NCI-H2107 treated with DMSO at 0.1 percent for 48 hours (cell line): ENCODE measurements around the gene PADI1.

Experiments used
- DNase-seq: peaks from one replicate; lab custom pipeline; 2025; ENCODE audit not compliant: unreplicated experiment; lab: John Stamatoyannopoulos, UW

The PADI1 gene

GRCh38 chr1:17270891-17271765 is 66.2 kb downstream of the PADI1 start:
- no peak for DNase-seq

DNA sequence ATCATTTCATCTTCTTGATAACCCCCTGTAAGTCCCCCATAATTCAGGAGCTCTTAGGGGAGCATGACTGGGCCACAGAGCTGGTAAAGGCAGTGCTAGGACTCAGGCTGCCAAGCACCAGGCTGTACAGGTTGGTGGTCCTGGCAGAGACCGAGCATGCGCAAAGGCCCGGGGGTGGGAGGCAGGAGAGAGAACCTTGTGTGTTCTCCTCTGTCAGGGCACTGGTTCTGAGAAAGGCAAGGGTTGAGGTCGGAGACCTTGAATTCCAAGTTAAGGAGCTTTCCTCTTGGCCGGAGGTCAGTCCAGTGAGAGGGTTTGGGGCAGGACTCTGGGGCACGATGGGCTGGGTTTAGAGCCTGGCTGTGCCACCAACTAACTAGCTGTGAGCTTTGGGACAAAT is 67.1 kb downstream of the PADI1 start:
- no peak for DNase-seq

DNA sequence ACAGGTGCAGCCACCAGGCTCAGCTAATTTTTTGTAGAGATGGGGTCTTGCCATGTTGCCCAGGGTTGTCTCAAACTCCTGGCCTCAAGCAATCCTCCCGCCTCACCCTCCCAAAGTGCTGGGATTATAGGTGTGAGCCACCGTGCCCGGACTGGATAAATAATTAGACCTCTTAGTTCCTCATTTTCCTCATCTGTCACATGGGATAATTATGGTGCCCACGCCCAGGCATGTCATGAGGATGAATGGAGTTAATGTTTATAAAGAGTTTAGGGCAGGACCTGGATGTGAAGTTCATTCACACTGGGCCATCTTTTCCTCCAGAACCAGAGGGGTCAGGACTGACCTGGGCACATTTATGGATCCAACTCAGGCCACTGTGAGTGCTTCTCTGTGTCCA is 67.7 kb downstream of the PADI1 start:
- no peak for DNase-seq

GRCh38 chr1:17273096-17273495 is 68.2 kb downstream of the PADI1 start:
- no peak for DNase-seq

- no peak for DNase-seq
These were observed 69.5 kb downstream of the PADI1 start for GRCh38 chr1:17274186-17275170.

GRCh38 chr1:17276568-17276967 is 71.6 kb downstream of the PADI1 start:
- no peak for DNase-seq

DNA sequence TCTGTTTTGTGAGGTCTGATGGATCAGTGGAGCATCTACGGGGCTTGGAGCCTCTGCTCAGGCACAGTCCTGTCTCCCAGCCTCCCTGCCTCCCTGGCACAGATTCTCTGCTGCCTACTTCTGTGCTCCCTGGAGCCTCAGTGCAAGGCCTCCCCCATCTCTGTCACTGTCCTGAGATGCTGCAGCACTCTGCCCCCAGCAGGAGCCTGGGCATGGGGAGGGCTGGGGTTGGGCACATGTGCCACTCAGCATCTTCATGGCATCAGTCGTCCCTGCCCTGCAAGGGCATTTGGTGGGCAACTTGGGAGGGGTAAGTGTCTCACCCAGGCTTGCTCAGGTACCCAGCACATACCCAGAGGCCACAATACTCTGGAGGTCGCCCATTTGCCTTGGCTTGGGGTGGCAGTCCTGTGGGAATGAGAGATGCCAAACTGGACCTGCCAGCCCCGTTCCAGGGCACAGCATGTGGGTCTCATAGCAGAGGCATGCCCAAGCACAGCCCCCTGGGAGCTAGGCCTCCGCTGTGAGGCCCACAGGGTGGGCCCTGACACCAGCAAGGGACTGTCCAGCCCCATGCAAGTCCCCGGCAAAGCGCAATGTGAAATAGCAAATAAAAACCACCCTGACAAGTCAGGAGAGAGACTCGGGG is 72.7 kb downstream of the PADI1 start:
- no peak for DNase-seq

- DNase-seq, result no peak
These were observed 74.3 kb downstream of the PADI1 start for GRCh38 chr1:17278996-17279830.

- DNase-seq, result no peak
These were observed 75.5 kb downstream of the PADI1 start for GRCh38 chr1:17280436-17280835.

GRCh38 chr1:17280894-17281293 is 76.0 kb downstream of the PADI1 start:
- no peak for DNase-seq

DNA sequence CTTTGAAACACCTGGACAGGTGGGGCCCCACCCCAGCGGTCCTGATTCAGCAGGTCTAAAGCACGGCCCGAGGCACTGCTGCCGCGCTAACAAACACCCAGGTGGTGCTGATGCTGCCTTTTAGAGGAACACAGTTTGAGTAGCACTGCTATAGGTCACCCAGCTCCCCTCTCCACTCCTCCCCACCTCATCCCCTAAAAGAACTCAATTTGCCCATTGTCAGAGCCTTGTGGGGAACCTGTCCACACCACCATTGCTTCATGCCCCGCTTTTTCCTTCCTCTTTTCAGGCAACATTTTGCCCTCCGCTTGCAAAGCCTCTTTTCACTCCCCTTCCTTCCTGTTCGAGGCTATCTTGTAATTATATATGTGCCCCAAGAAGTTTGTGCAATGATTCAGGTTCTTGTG is 76.8 kb downstream of the PADI1 start:
- DNase-seq, result no peak

DNA sequence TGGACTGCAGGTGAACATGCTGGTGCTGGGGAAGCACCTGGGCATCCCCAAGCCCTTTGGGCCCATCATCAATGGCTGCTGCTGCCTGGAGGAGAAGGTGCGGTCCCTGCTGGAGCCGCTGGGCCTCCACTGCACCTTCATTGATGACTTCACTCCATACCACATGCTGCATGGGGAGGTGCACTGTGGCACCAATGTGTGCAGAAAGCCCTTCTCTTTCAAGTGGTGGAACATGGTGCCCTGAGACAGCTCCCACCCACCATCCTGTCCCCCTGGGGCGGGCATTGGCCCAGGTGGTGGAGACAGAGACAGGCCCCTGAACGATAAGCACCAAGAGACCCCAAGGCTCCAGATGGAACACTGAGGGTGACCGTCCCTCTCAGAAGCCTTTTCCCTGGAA is 77.9 kb downstream of the PADI1 start:
- no peak for DNase-seq

GRCh38 chr1:17286646-17287045 is 81.7 kb downstream of the PADI1 start:
- no peak for DNase-seq

DNA sequence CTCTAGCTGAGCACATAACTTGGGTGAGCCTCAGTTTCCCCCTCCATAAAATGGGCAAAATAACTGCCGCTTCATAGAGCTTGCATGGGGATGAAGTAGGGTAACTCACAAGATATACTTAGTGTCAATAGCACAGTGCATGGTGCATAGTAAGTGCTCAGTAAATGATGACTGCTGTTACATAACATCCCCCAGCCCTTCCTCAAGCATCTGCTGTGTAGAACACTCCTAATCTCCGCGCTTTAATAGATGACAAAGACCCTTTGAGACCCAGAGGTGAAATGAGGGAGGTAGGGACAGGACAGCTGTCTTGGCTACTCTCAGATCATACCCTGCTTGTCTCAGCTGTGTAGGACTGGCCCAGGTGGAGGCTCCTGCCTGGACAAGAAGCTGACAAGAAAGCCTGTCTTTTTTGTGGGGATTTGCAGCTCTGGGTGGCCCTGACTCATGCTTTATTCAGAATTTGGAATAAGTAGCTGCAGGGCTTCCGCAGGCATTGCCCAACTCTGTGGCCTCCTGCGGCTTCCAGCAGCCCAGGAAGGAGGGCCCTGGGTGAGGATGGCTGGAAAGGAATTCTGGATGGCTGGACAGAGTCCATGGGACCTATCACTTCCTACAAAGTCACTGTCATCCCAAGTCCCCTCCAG is 82.3 kb downstream of the PADI1 start:
- no peak for DNase-seq

- DNase-seq, result no peak
These were observed 84.8 kb downstream of the PADI1 start for GRCh38 chr1:17289721-17290120.

- no peak for DNase-seq
These were observed 85.6 kb downstream of the PADI1 start for GRCh38 chr1:17290553-17290952.

DNA sequence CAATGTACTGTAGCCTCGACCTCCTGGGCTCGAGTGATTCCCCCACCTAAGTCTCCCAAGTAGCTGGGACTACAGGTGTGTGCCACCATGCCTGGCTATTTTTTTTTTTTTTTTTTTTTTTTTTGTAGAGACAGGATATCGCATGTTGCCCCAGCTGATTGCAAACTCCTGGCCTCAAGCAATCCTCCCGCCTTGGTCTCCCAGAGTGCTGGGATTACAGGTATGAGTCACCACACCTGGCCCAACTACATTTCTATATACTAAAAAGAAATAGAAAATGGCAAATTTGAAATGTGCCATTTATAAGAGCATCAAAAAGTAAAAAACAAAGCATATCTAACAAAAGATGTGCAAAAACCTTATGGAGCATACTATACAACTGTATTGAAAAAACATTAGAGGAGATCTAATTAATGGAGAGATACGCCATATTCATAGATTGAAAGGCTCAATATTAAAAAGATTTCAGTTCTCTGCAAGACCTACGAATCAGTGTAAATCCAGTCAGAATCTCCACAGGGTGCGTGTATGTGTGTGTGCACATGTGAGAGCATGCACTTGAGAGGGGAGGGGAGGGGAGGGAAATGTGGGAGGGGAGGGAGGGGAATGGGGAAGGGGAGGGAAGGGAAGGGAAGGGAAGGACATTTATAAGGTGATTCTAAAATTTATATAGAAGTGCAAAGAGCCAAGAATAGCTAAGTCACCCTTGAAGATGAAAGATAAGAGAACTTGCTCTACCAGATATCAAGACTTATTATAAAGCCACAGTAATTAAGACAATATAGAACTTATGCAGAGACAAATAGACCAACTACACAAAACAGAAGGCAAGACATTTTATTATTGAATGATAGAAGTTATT is 87.6 kb downstream of the PADI1 start:
- no peak for DNase-seq

GRCh38 chr1:17293681-17294425 is 88.9 kb downstream of the PADI1 start:
- DNase-seq, result no peak
